Measurements from ENCODE around the gene ABHD4. TPM values are rescaled to one million over a fixed set of nuclear protein-coding genes. Genes with fewer than 3 reads are reported as not detected.
A peak's percentile ranks its signal among the peaks of the same experiment; 100 is the strongest.
"Not testable (repeated sequence)": the region's sequence is repeated elsewhere in the genome, so short reads cannot be mapped to it uniquely, and the experiment has no call there.

ABHD4 gene
- 13.2 and 13.6 TPM in 2 replicates for total RNA-seq

- peaks cover 39% of the 10 kb centered on the region for H3K4me1 Mint-ChIP-seq (ENCODE audit: low read depth)
- H3K27me3 Mint-ChIP-seq (ENCODE audit: insufficient read depth) = no peaks in the 10 kb centered on the region
- intact Hi-C loops (cut with micrococcal nuclease) = loop anchor here (1.0 to 5.0 kb wide), 7 partner anchors 9 to 1216 kb away; partner anchors contain the start of genes DAD1, LRP10 and SUPT16H
- DNase-seq (ENCODE audit: low spot score) = peak; percentile 72
- peak within 1 kb of the TSS; percentile 97 for H3K4me3 Mint-ChIP-seq
- no peaks in the 10 kb centered on the region for H3K9me3 Mint-ChIP-seq
- peak within 1 kb of the TSS; percentile 84 for H3K27ac Mint-ChIP-seq
- peaks cover 28% of the 10 kb centered on the region for H3K36me3 Mint-ChIP-seq (ENCODE audit: low read depth)
These were observed at the start of gene ABHD4 for GRCh38 chr14:22598099-22598895. TSS of gene ABHD4 (plus strand) at chr14:22598300. CDS start at chr14:22598307, 7 bp downstream.

GRCh38 chr14:22549324-22549962 lies 48.7 kb upstream of the ABHD4 start:
- peak overlapping the region; percentile 79 for H3K4me3 Mint-ChIP-seq
- no peaks in the 10 kb centered on the region for H3K9me3 Mint-ChIP-seq
- peaks cover 87% of the 10 kb centered on the region for H3K36me3 Mint-ChIP-seq (ENCODE audit: low read depth)
- peak overlapping the region; percentile 99 for H3K27ac Mint-ChIP-seq
- H3K4me1 Mint-ChIP-seq (ENCODE audit: low read depth) = peaks cover 96% of the 10 kb centered on the region
- no peak for DNase-seq (ENCODE audit: low spot score)
- intact Hi-C loops (cut with micrococcal nuclease) = no loop called here
- no peaks in the 10 kb centered on the region for H3K27me3 Mint-ChIP-seq (ENCODE audit: insufficient read depth)

- DNase-seq (ENCODE audit: low spot score) = peak; percentile 73
- H3K27me3 Mint-ChIP-seq (ENCODE audit: insufficient read depth) = no peaks in the 10 kb centered on the region
- no peaks in the 10 kb centered on the region for H3K9me3 Mint-ChIP-seq
- H3K4me1 Mint-ChIP-seq (ENCODE audit: low read depth) = peaks cover 96% of the 10 kb centered on the region
- peaks cover 80% of the 10 kb centered on the region for H3K36me3 Mint-ChIP-seq (ENCODE audit: low read depth)
- peak overlapping the region; percentile 79 for H3K4me3 Mint-ChIP-seq
- intact Hi-C loops (cut with micrococcal nuclease) = loop anchor here (1.0 to 10.0 kb wide), 5 partner anchors 9 to 165 kb away; no protein-coding TSS in a partner anchor
- H3K27ac Mint-ChIP-seq = peak overlapping the region; percentile 99
These were observed 48.0 kb upstream of the ABHD4 start for GRCh38 chr14:22549981-22550673.

- H3K9me3 Mint-ChIP-seq = no peaks in the 10 kb centered on the region
- no peak for DNase-seq (ENCODE audit: low spot score)
- H3K4me1 Mint-ChIP-seq (ENCODE audit: low read depth) = peaks cover 96% of the 10 kb centered on the region
- H3K36me3 Mint-ChIP-seq (ENCODE audit: low read depth) = peaks cover 66% of the 10 kb centered on the region
- intact Hi-C loops (cut with micrococcal nuclease) = loop anchor here (2.0 to 10.0 kb wide), 2 partner anchors 61 to 167 kb away; no protein-coding TSS in a partner anchor
- H3K27ac Mint-ChIP-seq = peak overlapping the region; percentile 99
- peaks cover 2% of the 10 kb centered on the region for H3K27me3 Mint-ChIP-seq (ENCODE audit: insufficient read depth)
- H3K4me3 Mint-ChIP-seq = peak overlapping the region; percentile 79
These were observed 46.5 kb upstream of the ABHD4 start for GRCh38 chr14:22551605-22551997.

- peaks cover 61% of the 10 kb centered on the region for H3K36me3 Mint-ChIP-seq (ENCODE audit: low read depth)
- intact Hi-C loops (cut with micrococcal nuclease) = loop anchor here (10.0 kb wide), 1 partner anchor 167 kb away; no protein-coding TSS in a partner anchor
- H3K27ac Mint-ChIP-seq = peak overlapping the region; percentile 99
- H3K27me3 Mint-ChIP-seq (ENCODE audit: insufficient read depth) = peaks cover 2% of the 10 kb centered on the region
- no peaks in the 10 kb centered on the region for H3K9me3 Mint-ChIP-seq
- peak; percentile 5 for DNase-seq (ENCODE audit: low spot score)
- H3K4me1 Mint-ChIP-seq (ENCODE audit: low read depth) = peaks cover 95% of the 10 kb centered on the region
- H3K4me3 Mint-ChIP-seq = peak overlapping the region; percentile 79
These were observed 45.9 kb upstream of the ABHD4 start for GRCh38 chr14:22552001-22552826.

- no peaks in the 10 kb centered on the region for H3K9me3 Mint-ChIP-seq
- peak overlapping the region; percentile 79 for H3K4me3 Mint-ChIP-seq
- intact Hi-C loops (cut with micrococcal nuclease) = loop anchor here (10.0 kb wide), 1 partner anchor 168 kb away; no protein-coding TSS in a partner anchor
- H3K27me3 Mint-ChIP-seq (ENCODE audit: insufficient read depth) = peaks cover 2% of the 10 kb centered on the region
- H3K27ac Mint-ChIP-seq = peak overlapping the region; percentile 99
- no peak for DNase-seq (ENCODE audit: low spot score)
- H3K4me1 Mint-ChIP-seq (ENCODE audit: low read depth) = peaks cover 95% of the 10 kb centered on the region
- H3K36me3 Mint-ChIP-seq (ENCODE audit: low read depth) = peaks cover 56% of the 10 kb centered on the region
These were observed 45.3 kb upstream of the ABHD4 start for GRCh38 chr14:22552827-22553076.

- no peaks in the 10 kb centered on the region for H3K9me3 Mint-ChIP-seq
- peaks cover 95% of the 10 kb centered on the region for H3K4me1 Mint-ChIP-seq (ENCODE audit: low read depth)
- peaks cover 2% of the 10 kb centered on the region for H3K27me3 Mint-ChIP-seq (ENCODE audit: insufficient read depth)
- H3K4me3 Mint-ChIP-seq = peak overlapping the region; percentile 63
- DNase-seq (ENCODE audit: low spot score) = no peak
- H3K36me3 Mint-ChIP-seq (ENCODE audit: low read depth) = peaks cover 49% of the 10 kb centered on the region
- H3K27ac Mint-ChIP-seq = peak overlapping the region; percentile 99
- intact Hi-C loops (cut with micrococcal nuclease) = loop anchor here (10.0 kb wide), 1 partner anchor 169 kb away; no protein-coding TSS in a partner anchor
These were observed 44.7 kb upstream of the ABHD4 start for GRCh38 chr14:22553445-22553844.

- H3K9me3 Mint-ChIP-seq; H3K27me3 Mint-ChIP-seq (ENCODE audit: insufficient read depth); DNase-seq (ENCODE audit: low spot score): not testable (repeated sequence)
- Mint-ChIP-seq H3K4me1 (ENCODE audit: low read depth) (peaks cover 95% of the 10 kb centered on the region), H3K27ac (peak overlapping the region; percentile 99), H3K4me3 (peak overlapping the region; percentile 63), H3K36me3 (ENCODE audit: low read depth) (peaks cover 49% of the 10 kb centered on the region)
- intact Hi-C loops (cut with micrococcal nuclease) = loop anchor here (10.0 kb wide), 1 partner anchor 169 kb away; no protein-coding TSS in a partner anchor
These were observed 44.1 kb upstream of the ABHD4 start for GRCh38 chr14:22553861-22554497.

- no peak for DNase-seq (ENCODE audit: low spot score)
- H3K36me3 Mint-ChIP-seq (ENCODE audit: low read depth) = peaks cover 42% of the 10 kb centered on the region
- H3K9me3 Mint-ChIP-seq = no peaks in the 10 kb centered on the region
- H3K27me3 Mint-ChIP-seq (ENCODE audit: insufficient read depth) = peaks cover 2% of the 10 kb centered on the region
- H3K4me1 Mint-ChIP-seq (ENCODE audit: low read depth) = peaks cover 93% of the 10 kb centered on the region
- intact Hi-C loops (cut with micrococcal nuclease) = loop anchor here (5.0 to 10.0 kb wide), 7 partner anchors 32 to 807 kb away; partner anchors contain the start of gene AJUBA
- H3K27ac Mint-ChIP-seq = peak overlapping the region; percentile 96
- H3K4me3 Mint-ChIP-seq = peak overlapping the region; percentile 28
These were observed 43.4 kb upstream of the ABHD4 start for GRCh38 chr14:22554498-22555383.

GRCh38 chr14:22555384-22556011 lies 42.6 kb upstream of the ABHD4 start:
- Mint-ChIP-seq H3K36me3 (ENCODE audit: low read depth) (peaks cover 40% of the 10 kb centered on the region), H3K27ac (peak overlapping the region; percentile 96), H3K9me3 (no peaks in the 10 kb centered on the region), H3K27me3 (ENCODE audit: insufficient read depth) (peaks cover 2% of the 10 kb centered on the region), H3K4me3 (peak overlapping the region; percentile 83), H3K4me1 (ENCODE audit: low read depth) (peaks cover 93% of the 10 kb centered on the region)
- intact Hi-C loops (cut with micrococcal nuclease) = loop anchor here (1.0 to 10.0 kb wide), 15 partner anchors 33 to 808 kb away; partner anchors contain the start of genes AJUBA and RBM23
- DNase-seq (ENCODE audit: low spot score) = peak; percentile 65
